GM23248 (cell line): ENCODE measurements around the gene MGAT5.

Experiments used
- EZH2 ChIP-seq: fragments of 200-600 bp; sonication (generic); IDR thresholded peaks from 2 replicates; pipeline ENCODE4 v1.6.1; 2018; ENCODE audit warnings: antibody characterized with exemption, mild to moderate bottlenecking; ENCODE audit not compliant: insufficient read depth, poor library complexity, severe bottlenecking
- EZH2phosphoT487 ChIP-seq: fragments of 200-600 bp; sonication (generic); IDR thresholded peaks from 2 replicates; pipeline ENCODE4 v1.6.1; 2018; ENCODE audit warnings: antibody characterized with exemption, moderate library complexity, mild to moderate bottlenecking, low read depth; ENCODE audit not compliant: insufficient read depth

GRCh38 chr2:134351899-134352298, 98.0 kb downstream of the MGAT5 start:
- TF ChIP-seq EZH2, result no peak
- no peak for TF ChIP-seq EZH2phosphoT487
